Gastrocnemius medialis (tissue), 4 donors: ENCODE data around the gene CAPZB.

Experiments used
- CTCF ChIP-seq, 5 experiments: fragments of 450-650 bp in 3 of 5; fragments of 200-600 bp in 2 of 5; sonication (generic) in 2 of 5; IDR thresholded peaks in 4 of 5; conservative IDR thresholded peaks in 1 of 5; 1 replicate in 4 of 5; 2 replicates in 1 of 5; pipeline ENCODE4 v1.5.1; 2016 to 2019; ENCODE audit warnings: antibody characterized with exemption in 5 of 5, mild to moderate bottlenecking in 3 of 5, moderate library complexity in 3 of 5
- POLR2A ChIP-seq, 2 donors: fragments of 450-650 bp; IDR thresholded peaks; one replicate each; pipeline ENCODE4 v1.6.1; 2017; ENCODE audit warnings: antibody characterized with exemption in 2 of 2, mild to moderate bottlenecking in 2 of 2, moderate library complexity in 2 of 2

- no peak for TF ChIP-seq CTCF (IDR thresholded peaks at IDR 0.05 in 4 of 5, conservative IDR thresholded peaks at IDR 0.05 in 1 of 5)
- TF ChIP-seq POLR2A (IDR thresholded peaks at IDR 0.05): peak; percentile 79 to 84
Measured at GRCh38 chr1:19485362-19486187, at the start of gene CAPZB.
